Urothelium cell line (cell line): Measurements from ENCODE around the gene ANKRD13D.
"Not testable (repeated sequence)": the region's sequence is repeated elsewhere in the genome, so short reads cannot be mapped to it uniquely, and the experiment has no call there.

Experiments used
- DNase-seq: peaks from one replicate; pipeline ENCODE4 v3.0.0; 2011; ENCODE audit warnings: low spot score, mixed read lengths
- FAIRE-seq: peaks from 2 replicates; lab custom pipeline; 2011; peaks lifted over from hg19 to GRCh38; lab: Jason Lieb, UNC

ANKRD13D gene

GRCh38 chr11:67317205-67317887 is 28.2 kb downstream of the ANKRD13D start:
- FAIRE-seq: no peak
- DNase-seq: peak; percentile 98

GRCh38 chr11:67317888-67318555 is 28.9 kb downstream of the ANKRD13D start:
- DNase-seq (no peak), FAIRE-seq (no peak)

GRCh38 chr11:67318876-67319275 is 29.8 kb downstream of the ANKRD13D start:
- FAIRE-seq, DNase-seq: not testable (repeated sequence)

DNA sequence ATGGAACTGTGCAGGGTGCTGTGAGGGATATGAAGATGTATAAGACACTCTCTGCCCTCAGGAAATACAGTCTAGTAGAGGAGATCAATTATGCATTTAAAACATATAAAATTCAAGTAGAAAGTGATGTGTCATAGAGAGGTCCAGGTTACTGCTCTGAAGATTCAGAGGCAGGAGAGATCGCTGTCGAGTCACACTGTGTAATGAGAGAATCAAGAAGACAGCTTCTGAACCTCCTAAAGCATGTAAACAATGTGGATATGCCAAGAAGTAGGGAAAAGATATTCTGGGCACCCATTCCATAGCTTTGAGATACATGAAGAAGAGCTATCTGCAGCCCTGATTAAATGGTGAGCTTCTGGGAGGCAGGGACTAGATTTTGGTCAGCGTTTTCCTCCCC is 30.9 kb downstream of the ANKRD13D start:
- no peak for DNase-seq
- no peak for FAIRE-seq

DNA sequence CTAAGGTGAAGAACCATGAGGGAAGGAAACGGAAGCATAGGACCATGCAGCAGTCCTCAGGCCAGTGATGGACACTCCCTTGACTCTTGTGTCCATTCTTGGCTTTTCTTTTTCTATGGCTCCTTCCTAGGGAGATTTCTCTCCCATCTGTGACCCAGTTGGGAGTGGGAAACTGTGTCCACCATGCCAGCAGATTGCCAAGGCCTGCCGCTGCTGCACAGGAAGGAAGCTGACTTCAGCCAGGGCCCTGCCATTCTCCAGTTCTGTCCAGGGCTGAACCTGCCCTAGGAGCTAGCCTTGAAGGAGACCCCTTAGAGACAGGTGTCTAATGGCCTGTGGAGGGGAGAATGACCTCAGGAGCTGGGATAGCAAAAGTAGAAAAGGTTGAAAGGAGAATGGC is 31.6 kb downstream of the ANKRD13D start:
- no peak for DNase-seq
- FAIRE-seq: no peak

- no peak for DNase-seq
These were observed 32.3 kb downstream of the ANKRD13D start for GRCh38 chr11:67321313-67321871.

GRCh38 chr11:67322049-67322448 is 32.9 kb downstream of the ANKRD13D start:
- no peak for DNase-seq
- FAIRE-seq: no peak

More at GRCh38 chr11:67321313-67321871, 32.3 kb downstream of the ANKRD13D start:
- no peak for FAIRE-seq

DNA sequence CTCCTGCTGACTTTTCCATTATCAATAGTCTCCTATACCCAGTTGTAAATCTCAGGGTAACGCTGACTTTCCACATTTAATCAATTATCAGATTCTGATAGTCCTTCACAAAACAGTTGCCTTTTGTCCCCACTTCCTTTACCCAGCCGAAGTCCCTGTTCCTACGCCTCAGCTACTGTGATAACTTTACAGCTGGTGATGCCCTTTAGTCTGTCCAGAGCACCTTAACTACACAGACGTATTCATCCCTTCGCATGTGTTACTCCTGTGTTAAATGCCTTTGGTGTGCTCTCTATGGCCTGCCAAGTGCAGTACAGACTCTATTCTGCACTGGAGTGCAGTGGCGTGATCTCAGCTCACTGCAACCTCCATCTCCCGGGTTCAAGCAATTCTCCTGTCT is 34.4 kb downstream of the ANKRD13D start:
- DNase-seq (no peak), FAIRE-seq (no peak)

- DNase-seq (no peak), FAIRE-seq (no peak)
These were observed 43.1 kb downstream of the ANKRD13D start for GRCh38 chr11:67332081-67332691.

DNA sequence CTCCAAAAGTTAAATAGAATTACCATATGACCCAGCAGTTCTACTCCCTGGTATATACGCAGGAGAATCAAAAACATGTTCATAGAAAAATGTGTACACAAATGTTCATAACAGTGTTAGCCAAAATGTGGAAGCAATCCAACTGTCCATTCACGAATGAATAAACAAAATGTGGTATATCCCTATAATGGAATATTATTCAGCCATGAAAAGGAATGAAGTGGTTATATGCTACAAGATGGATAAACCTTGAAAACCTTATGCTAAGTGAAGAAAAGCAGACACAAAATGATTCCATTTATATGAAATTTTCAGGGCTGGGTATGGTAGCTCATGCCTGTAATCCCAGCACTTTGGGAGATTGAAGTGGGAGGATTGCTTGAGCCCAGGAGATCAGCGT is 48.2 kb downstream of the ANKRD13D start:
- DNase-seq (no peak), FAIRE-seq (no peak)

GRCh38 chr11:67344264-67344663 is 55.2 kb downstream of the ANKRD13D start:
- no peak for DNase-seq
- FAIRE-seq: no peak

- DNase-seq (no peak), FAIRE-seq (no peak)
These were observed 56.3 kb downstream of the ANKRD13D start for GRCh38 chr11:67345247-67345919.

- DNase-seq: no peak
- no peak for FAIRE-seq
These were observed 57.1 kb downstream of the ANKRD13D start for GRCh38 chr11:67345920-67346819.

DNA sequence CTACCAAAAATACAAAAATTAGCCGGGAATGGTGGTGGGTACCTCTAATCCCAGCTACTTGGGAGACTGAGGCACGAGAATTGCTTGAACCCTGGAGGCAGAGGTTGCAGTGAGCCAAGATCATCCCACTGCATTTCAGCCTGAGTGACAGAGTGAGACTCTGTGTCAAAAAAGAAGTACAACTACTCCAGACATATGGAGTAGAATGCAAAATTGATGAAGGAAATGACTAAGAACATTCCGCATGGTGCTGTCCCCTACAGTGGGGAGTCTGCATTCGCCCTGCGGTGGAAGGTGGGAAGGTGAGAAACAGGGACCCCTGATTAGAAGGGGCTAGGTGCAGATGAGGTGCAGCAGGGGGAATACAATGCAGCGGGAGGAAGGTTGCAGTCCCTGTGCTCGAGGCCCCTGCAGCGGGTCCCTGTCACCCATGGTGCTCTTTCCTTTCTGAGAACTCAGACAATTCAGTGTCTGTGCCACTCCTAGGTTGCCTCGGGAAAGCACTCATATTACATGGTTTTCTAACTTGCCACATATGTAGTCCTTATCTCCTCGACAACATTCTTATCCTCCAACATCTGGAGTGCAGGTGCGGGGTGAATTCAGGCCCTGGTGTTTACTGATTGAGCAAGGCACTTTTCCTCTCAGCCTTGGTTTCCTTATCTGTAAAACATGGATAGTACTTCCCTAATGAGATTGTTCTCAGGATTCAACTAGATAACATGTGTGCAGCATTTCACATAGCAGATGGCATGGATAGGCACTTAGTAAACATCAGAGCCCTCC is 59.1 kb downstream of the ANKRD13D start:
- FAIRE-seq (no peak), DNase-seq (no peak)

- no peak for DNase-seq
- no peak for FAIRE-seq
These were observed 59.9 kb downstream of the ANKRD13D start for GRCh38 chr11:67349036-67349435.

GRCh38 chr11:67349457-67349856 is 60.4 kb downstream of the ANKRD13D start:
- FAIRE-seq (no peak), DNase-seq (no peak)

- DNase-seq (no peak), FAIRE-seq (no peak)
These were observed 60.9 kb downstream of the ANKRD13D start for GRCh38 chr11:67349928-67350465.

- peak; percentile 88 for DNase-seq
- FAIRE-seq: no peak
These were observed 62.3 kb downstream of the ANKRD13D start for GRCh38 chr11:67351275-67352005.
